ENCODE results near the gene PPEF1.

- TF ChIP-seq, protein P1, sequence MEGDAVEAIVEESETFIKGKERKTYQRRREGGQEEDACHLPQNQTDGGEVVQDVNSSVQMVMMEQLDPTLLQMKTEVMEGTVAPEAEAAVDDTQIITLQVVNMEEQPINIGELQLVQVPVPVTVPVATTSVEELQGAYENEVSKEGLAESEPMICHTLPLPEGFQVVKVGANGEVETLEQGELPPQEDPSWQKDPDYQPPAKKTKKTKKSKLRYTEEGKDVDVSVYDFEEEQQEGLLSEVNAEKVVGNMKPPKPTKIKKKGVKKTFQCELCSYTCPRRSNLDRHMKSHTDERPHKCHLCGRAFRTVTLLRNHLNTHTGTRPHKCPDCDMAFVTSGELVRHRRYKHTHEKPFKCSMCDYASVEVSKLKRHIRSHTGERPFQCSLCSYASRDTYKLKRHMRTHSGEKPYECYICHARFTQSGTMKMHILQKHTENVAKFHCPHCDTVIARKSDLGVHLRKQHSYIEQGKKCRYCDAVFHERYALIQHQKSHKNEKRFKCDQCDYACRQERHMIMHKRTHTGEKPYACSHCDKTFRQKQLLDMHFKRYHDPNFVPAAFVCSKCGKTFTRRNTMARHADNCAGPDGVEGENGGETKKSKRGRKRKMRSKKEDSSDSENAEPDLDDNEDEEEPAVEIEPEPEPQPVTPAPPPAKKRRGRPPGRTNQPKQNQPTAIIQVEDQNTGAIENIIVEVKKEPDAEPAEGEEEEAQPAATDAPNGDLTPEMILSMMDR (IDR thresholded peaks at IDR 0.05; ENCODE audit: insufficient read depth, low read depth, low read length): no peak
- TF ChIP-seq EZH2 (IDR thresholded peaks at IDR 0.05; ENCODE audit: insufficient read depth, low read length): no peak
These were observed 14.4 kb downstream of the PPEF1 start for GRCh38 chrX:18721683-18722499.
